HCT116 (cell line): ENCODE results near the gene ABCA3. TPM values are rescaled to one million over a fixed set of nuclear protein-coding genes. Genes with fewer than 3 reads are reported as not detected.

Experiments used
- ATAC-seq: fragments of 200-7000 bp; cut with Tn5 transposase; 2 replicates; pipeline ENCODE4 v1.9.1; 2020; ENCODE audit warnings: mild to moderate bottlenecking, moderate library complexity
- BruUV-seq: library from RNA; stranded (reverse); fragments of 400-500 nt; replicated peaks from 2 replicates; lab custom pipeline; 2021; lab: Mats Ljungman, UMichigan
- CTCF ChIA-PET: fragments of 300-600 bp; sonication (Branson Sonifier 250); formaldehyde crosslinking; loops from one replicate; lab custom pipeline; 2021; ENCODE audit warnings: antibody characterized with exemption; lab: Charles Lee
- POLR2A ChIA-PET: fragments of 300-600, 350-600 bp; sonication (Branson Sonifier 250); formaldehyde crosslinking; loops from one replicate; lab custom pipeline; 2021; ENCODE audit warnings: antibody characterized with exemption; lab: Charles Lee
- RAD21 ChIA-PET, 2 experiments: fragments of 300-600 bp; sonication (Branson Sonifier 250); formaldehyde crosslinking; loops; one replicate each; lab custom pipeline; 2023; ENCODE audit warnings: low total read pairs in 2 of 2; ENCODE audit not compliant: uncharacterized antibody in 2 of 2, unreplicated experiment in 2 of 2, low non-redundant PET in 1 of 2; lab: Charles Lee
- DNase-seq: peaks from one replicate; pipeline ENCODE4 v3.0.0-alpha.2; 2010; ENCODE audit warnings: low read depth, low spot score
- H2AFZ ChIP-seq: fragments of 200-600 bp; shearing (Covaris generic), sonication (generic); 2 replicates; pipeline ENCODE4 v1.6.1; 2017; ENCODE audit warnings: low read depth, mixed run types, mixed read lengths, antibody characterized with exemption, low read length; ENCODE audit not compliant: poor library complexity, severe bottlenecking
- H3K27ac ChIP-seq: 2 replicates; pipeline ENCODE4 v1.5.1; 2012; ENCODE audit warnings: low read depth, low read length
- H3K27me3 ChIP-seq: fragments of 200-600 bp; sonication (generic); 2 replicates; pipeline ENCODE4 v1.6.1; 2016; ENCODE audit warnings: mixed run types, low read length, mixed read lengths; ENCODE audit not compliant: insufficient read depth
- H3K36me3 ChIP-seq, 2 experiments: fragments of 200-500 bp in 1 of 2; fragments of 200-600 bp in 1 of 2; sonication (Bioruptor generic) in 1 of 2; sonication (generic) in 1 of 2; 2 replicates each; pipeline versions ENCODE4 v1.5.1 to v1.6.1; 2014 to 2016; ENCODE audit warnings: low read length in 2 of 2, inconsistent platforms in 1 of 2, mixed read lengths in 1 of 2, mixed run types in 1 of 2; ENCODE audit not compliant: insufficient read depth in 2 of 2, control insufficient read depth in 1 of 2
- H3K4me1 ChIP-seq, 2 experiments: fragments of 200-600 bp in 1 of 2; sonication (generic) in 1 of 2; 2 replicates each; pipeline versions ENCODE4 v1.5.1 to v1.6.1; 2012 to 2017; ENCODE audit warnings: low read length in 2 of 2, inconsistent platforms in 1 of 2, mild to moderate bottlenecking in 1 of 2, mixed read lengths in 1 of 2, mixed run types in 1 of 2, moderate library complexity in 1 of 2; ENCODE audit not compliant: insufficient read depth in 2 of 2, control insufficient read depth in 1 of 2
- H3K4me2 ChIP-seq: fragments of 200-600 bp; sonication (generic); 2 replicates; pipeline ENCODE4 v1.6.1; 2017; ENCODE audit warnings: mixed run types, low read length, mixed read lengths
- H3K4me3 ChIP-seq, 2 experiments: fragments of 200-600 bp in 1 of 2; sonication (generic) in 1 of 2; replicated peaks in 1 of 2; 2 replicates each; pipeline ENCODE4 v1.5.1; 2011 to 2016; ENCODE audit warnings: low read length in 2 of 2, control low read depth in 1 of 2, low read depth in 1 of 2, mild to moderate bottlenecking in 1 of 2, mixed read lengths in 1 of 2, mixed run types in 1 of 2
- H3K79me2 ChIP-seq: fragments of 200-600 bp; sonication (generic); 2 replicates; pipeline ENCODE4 v1.6.1; 2017; ENCODE audit warnings: mild to moderate bottlenecking, mixed run types, low read length, moderate library complexity, mixed read lengths; ENCODE audit not compliant: insufficient read depth
- H3K9ac ChIP-seq: fragments of 200-600 bp; sonication (generic); 2 replicates; pipeline ENCODE4 v1.6.1; 2016; ENCODE audit warnings: low read length, mixed read lengths
- H3K9me2 ChIP-seq: fragments of 200-600 bp; sonication (generic), shearing (Covaris generic); 2 replicates; pipeline ENCODE4 v1.6.1; 2017; ENCODE audit warnings: mixed run types, mild to moderate bottlenecking, moderate library complexity; ENCODE audit not compliant: insufficient read depth
- H3K9me3 ChIP-seq, 2 experiments: fragments of 200-500 bp in 1 of 2; fragments of 200-600 bp in 1 of 2; sonication (Bioruptor generic) in 1 of 2; sonication (generic) in 1 of 2; 2 replicates each; pipeline ENCODE4 v1.6.1; 2014 to 2017; ENCODE audit warnings: low read length in 2 of 2, mixed read lengths in 2 of 2, inconsistent platforms in 1 of 2, low read depth in 1 of 2, mild to moderate bottlenecking in 1 of 2, mixed run types in 1 of 2, moderate library complexity in 1 of 2; ENCODE audit not compliant: control insufficient read depth in 1 of 2, insufficient read depth in 1 of 2
- H4K20me1 ChIP-seq: fragments of 200-600 bp; sonication (generic), shearing (Covaris generic); 2 replicates; pipeline ENCODE4 v1.6.1; 2017; ENCODE audit warnings: mixed run types, mild to moderate bottlenecking, moderate library complexity; ENCODE audit not compliant: insufficient read depth
- ATF3 ChIP-seq: IDR thresholded peaks from 2 replicates; pipeline ENCODE4 v1.6.1; 2012
- CEBPB ChIP-seq: IDR thresholded peaks from 2 replicates; pipeline ENCODE4 v1.6.1; 2012; ENCODE audit warnings: low read depth
- ELF1 ChIP-seq: IDR thresholded peaks from 2 replicates; pipeline ENCODE4 v1.6.1; 2012; ENCODE audit warnings: low read depth, borderline replicate concordance
- EZH2phosphoT487 ChIP-seq: fragments of 200-600 bp; IDR thresholded peaks from 2 replicates; pipeline ENCODE4 v1.6.1; 2018; ENCODE audit warnings: antibody characterized with exemption, borderline replicate concordance
- JUND ChIP-seq: IDR thresholded peaks from 2 replicates; pipeline ENCODE4 v1.6.1; 2012
- MAX ChIP-seq: IDR thresholded peaks from 2 replicates; pipeline ENCODE4 v1.6.1; 2012
- REST ChIP-seq: IDR thresholded peaks from 2 replicates; pipeline ENCODE4 v1.6.1; 2012; ENCODE audit warnings: low read depth
- SIN3A ChIP-seq: IDR thresholded peaks from 2 replicates; pipeline ENCODE4 v1.6.1; 2012; ENCODE audit warnings: low read depth
- SRF ChIP-seq: IDR thresholded peaks from 2 replicates; pipeline ENCODE4 v1.6.1; 2012; ENCODE audit warnings: low read depth
- TCF7L2 ChIP-seq: IDR thresholded peaks from 2 replicates; pipeline ENCODE4 v1.7.0; 2011; ENCODE audit warnings: borderline replicate concordance, inconsistent platforms; ENCODE audit not compliant: insufficient read depth, insufficient read length; ENCODE audit errors: extremely low read depth
- ZBTB33 ChIP-seq: IDR thresholded peaks from 2 replicates; pipeline ENCODE4 v1.6.1; 2011; ENCODE audit warnings: mild to moderate bottlenecking, low read length, moderate library complexity; ENCODE audit not compliant: insufficient replicate concordance; ENCODE audit errors: extremely low read depth
- ZNF274 ChIP-seq: fragments of 200-500 bp; sonication (Bioruptor generic); IDR thresholded peaks from 2 replicates; pipeline ENCODE4 v1.6.1; 2014; ENCODE audit warnings: mild to moderate bottlenecking, low read depth, low read length, inconsistent platforms
- intact Hi-C: fragments of 100-400 bp; cut with micrococcal nuclease; formaldehyde crosslinking; loops from 2 replicates; pipeline ENCODE4 v1.10.0; 2022
- total RNA-seq: library from RNA; stranded (reverse); gene quantifications from one replicate; pipeline ENCODE4 v1.2.1, GENCODE V29; 2021; ENCODE audit not compliant: unreplicated experiment

ABCA3 gene
- total RNA-seq, 1 experiment from 2014 or later: 5.4 TPM

GRCh38 chr16:2253293-2253692, 87.2 kb downstream of the ABCA3 start:
- POLR2A ChIA-PET: interaction anchor here (1.6 to 2.8 kb wide), 3 partner anchors 10 to 38 kb away, joined by 8 to 17 read pairs (median 9); partner anchors contain the start of gene PGP
- TF ChIP-seq ELF1 (no peak), JUND (no peak), SIN3A (no peak), SRF (no peak), MAX (no peak), ATF3 (no peak), ZBTB33 (no peak), TCF7L2 (no peak), CEBPB (no peak), EZH2phosphoT487 (no peak), ZNF274 (no peak), REST (no peak)
- Histone ChIP-seq H2AFZ (no peak overlapping the region), H3K9me2 (no peaks in the 10 kb centered on the region), H3K79me2 (peaks cover 63% of the 10 kb centered on the region), H4K20me1 (peaks cover 5% of the 10 kb centered on the region; the same call in 1 of the 2 replicates), H3K36me3 (peaks cover 38 to 48% of the 10 kb centered on the region in 2 experiments), H3K27ac (no peak overlapping the region), H3K4me2 (no peak overlapping the region), H3K27me3 (no peaks in the 10 kb centered on the region), H3K9me3 (no peaks in the 10 kb centered on the region), H3K4me3 (no peak overlapping the region), H3K9ac (no peak overlapping the region), H3K4me1 (peaks cover 15 to 31% of the 10 kb centered on the region in 2 experiments)
- RAD21 ChIA-PET: no interaction called here
- DNase-seq (no peak), ATAC-seq (no peak)
- intact Hi-C loops: loop anchor here (10.0 kb wide), 1 partner anchor 228 kb away; the partner anchor contains the start of gene NHERF2
- CTCF ChIA-PET: interaction anchor here (1.0 kb wide), 1 partner anchor 248 kb away, joined by 3 read pairs; no protein-coding TSS in a partner anchor
- no TSS peak for BruUV-seq
